ENCODE data around the gene ABHD12B. TPM values are rescaled to one million over a fixed set of nuclear protein-coding genes. Genes with fewer than 3 reads are reported as not detected.
A peak's percentile ranks its signal among the peaks of the same experiment; 100 is the strongest.

The ABHD12B gene
- total and polyA plus RNA-seq, 2 of the 13 experiments (the other 11 are each of a cell fraction or from before 2014, with no cell fraction given) = not detected

GRCh38 chr14:50834802-50835276 is 37.0 kb upstream of the ABHD12B start (continued):
- TF ChIP-seq PBX3 (CRISPR knock-in tag; IDR thresholded peaks at IDR 0.05; ENCODE audit: borderline replicate concordance) (no peak), TAF15 (IDR thresholded peaks at IDR 0.05; ENCODE audit: low read depth, low read length, poor library complexity, severe bottlenecking) (no peak), ZNF709 (CRISPR knock-in tag; IDR thresholded peaks at IDR 0.05) (no peak), ZBTB3 (CRISPR knock-in tag; IDR thresholded peaks at IDR 0.05; ENCODE audit: borderline replicate concordance, low read depth) (no peak), NRL (CRISPR knock-in tag; IDR thresholded peaks at IDR 0.05; ENCODE audit: borderline replicate concordance) (no peak), ERF (CRISPR knock-in tag; IDR thresholded peaks at IDR 0.05) (no peak; the same call in 1 of the 2 replicates), ZNF629 (CRISPR knock-in tag; conservative IDR thresholded peaks at IDR 0.05) (no peak), ZFX (CRISPR knock-in tag; IDR thresholded peaks at IDR 0.05; ENCODE audit: low read depth) (no peak), MYNN (CRISPR knock-in tag; IDR thresholded peaks at IDR 0.05; ENCODE audit: low read depth) (no peak), SP4 (CRISPR knock-in tag; IDR thresholded peaks at IDR 0.05) (no peak), ZNF335 (CRISPR knock-in tag; IDR thresholded peaks at IDR 0.05) (no peak), ZBTB37 (CRISPR knock-in tag; IDR thresholded peaks at IDR 0.05) (no peak), MXD1 (CRISPR knock-in tag; IDR thresholded peaks at IDR 0.05) (no peak), ZNF691 (CRISPR knock-in tag; IDR thresholded peaks at IDR 0.05; ENCODE audit: borderline replicate concordance, low read depth) (no peak), TARDBP (CRISPR knock-in tag; IDR thresholded peaks at IDR 0.05) (no peak; the same call in 1 of the 2 replicates), ZNF33B (CRISPR knock-in tag; IDR thresholded peaks at IDR 0.05) (no peak), ZBTB8A (CRISPR knock-in tag; IDR thresholded peaks at IDR 0.05; ENCODE audit: borderline replicate concordance, low read depth) (no peak), ATRX (CRISPR knock-in tag; IDR thresholded peaks at IDR 0.05; ENCODE audit: borderline replicate concordance) (no peak), NAIF1 (CRISPR knock-in tag; IDR thresholded peaks at IDR 0.05; ENCODE audit: borderline replicate concordance) (no peak), MATR3 (CRISPR knock-in tag; IDR thresholded peaks at IDR 0.05) (no peak), ZZZ3 (CRISPR knock-in tag; IDR thresholded peaks at IDR 0.05; ENCODE audit: borderline replicate concordance) (0 out of 2 replicates have a peak, but pooled peaks have one; percentile 42), ZNF20 (CRISPR knock-in tag; IDR thresholded peaks at IDR 0.05) (no peak), ZNF768 (CRISPR knock-in tag; IDR thresholded peaks at IDR 0.05) (no peak), BRD4 (CRISPR knock-in tag; IDR thresholded peaks at IDR 0.05) (no peak), THAP8 (CRISPR knock-in tag; IDR thresholded peaks at IDR 0.05; ENCODE audit: borderline replicate concordance) (no peak)
